ENCODE data around the gene TMEFF1. TPM values are rescaled to one million over a fixed set of nuclear protein-coding genes. Genes with fewer than 3 reads are reported as not detected.

The TMEFF1 gene
- total and polyA plus RNA-seq, 2 of the 8 experiments (the other 6 are each of a cell fraction or from before 2014, with no cell fraction given), result 13.5 to 68.2 TPM

- TF ChIP-seq CHD7 (IDR thresholded peaks at IDR 0.05; ENCODE audit: insufficient replicate concordance, low read length), result no peak
- no peak for TF ChIP-seq RFX5 (IDR thresholded peaks at IDR 0.05; ENCODE audit: borderline replicate concordance, low read depth, low read length)
- no peak for TF ChIP-seq CBX8 (IDR thresholded peaks at IDR 0.05; ENCODE audit: borderline replicate concordance, low read depth, low read length)
- no peak for TF ChIP-seq CTBP2 (IDR thresholded peaks at IDR 0.05; ENCODE audit: borderline replicate concordance, insufficient read depth, insufficient read length, low read length)
- no peak for TF ChIP-seq RAD21 (IDR thresholded peaks at IDR 0.05 in 1 of 2, conservative IDR thresholded peaks at IDR 0.05 in 1 of 2; ENCODE audit: low read depth in 2 of 2, low read length in 2 of 2)
- no peak for TF ChIP-seq ASH2L (IDR thresholded peaks at IDR 0.05; ENCODE audit: low read length)
- no peak for TF ChIP-seq CEBPB (IDR thresholded peaks at IDR 0.05; ENCODE audit: low read depth, low read length)
These were observed 146.2 kb downstream of the TMEFF1 start (continued) for GRCh38 chr9:100619194-100619593.
